ENCODE results near the gene ICAM2. TPM values are rescaled to one million over a fixed set of nuclear protein-coding genes. Genes with fewer than 3 reads are reported as not detected.

The ICAM2 gene
- total RNA-seq, 6 donors from 2014 or later = 27.2 to 114 (median 82.0) TPM

DNA sequence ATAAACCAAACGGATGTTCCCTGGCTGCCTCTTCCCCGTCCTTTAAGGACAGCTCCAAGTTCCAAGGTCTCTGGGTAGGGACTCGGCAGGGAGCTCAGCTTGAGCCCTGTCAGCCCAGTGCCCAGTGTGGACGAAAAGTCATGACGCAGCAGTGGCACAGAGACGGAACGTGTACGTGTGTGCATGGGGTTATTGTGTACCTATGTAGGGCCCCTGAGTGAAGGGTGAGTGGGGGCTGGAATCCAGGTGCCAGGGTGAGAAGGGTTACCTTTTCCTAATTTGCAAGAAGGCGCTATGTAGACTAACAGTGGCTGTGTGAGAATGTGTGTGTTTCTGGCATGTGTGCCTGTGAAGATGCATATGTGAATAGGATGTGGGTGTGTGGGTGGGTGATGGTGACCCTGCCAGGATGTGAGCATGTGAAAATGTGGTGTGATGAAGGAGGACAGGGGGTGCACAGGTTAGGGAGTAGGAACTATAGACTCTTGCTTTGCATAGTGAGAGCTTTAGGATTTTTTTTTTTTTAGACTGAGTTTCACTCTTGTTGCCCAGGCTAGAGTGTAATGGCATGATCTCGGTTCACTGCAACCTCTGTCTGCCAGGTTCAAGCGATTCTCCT is 53.7 kb downstream of the ICAM2 start:
- Histone ChIP-seq H3K27ac (no peak overlapping the region), H3K9me3 (no peaks in the 10 kb centered on the region), H3K4me3 (no peak overlapping the region), H3K36me3 (no peaks in the 10 kb centered on the region), H3K27me3 (no peaks in the 10 kb centered on the region), H3K4me1 (peaks cover 3 to 12% (median 8%) of the 10 kb centered on the region in 4 donors)
- ATAC-seq (ENCODE audit: low FRiP score in 2 of 2) (no peak), DNase-seq (no peak)
- TF ChIP-seq POLR2A (IDR thresholded peaks at IDR 0.05) (no peak), POLR2AphosphoS5 (IDR thresholded peaks at IDR 0.05) (no peak), EP300 (IDR thresholded peaks at IDR 0.05) (no peak)
- TF ChIP-seq, protein P1, sequence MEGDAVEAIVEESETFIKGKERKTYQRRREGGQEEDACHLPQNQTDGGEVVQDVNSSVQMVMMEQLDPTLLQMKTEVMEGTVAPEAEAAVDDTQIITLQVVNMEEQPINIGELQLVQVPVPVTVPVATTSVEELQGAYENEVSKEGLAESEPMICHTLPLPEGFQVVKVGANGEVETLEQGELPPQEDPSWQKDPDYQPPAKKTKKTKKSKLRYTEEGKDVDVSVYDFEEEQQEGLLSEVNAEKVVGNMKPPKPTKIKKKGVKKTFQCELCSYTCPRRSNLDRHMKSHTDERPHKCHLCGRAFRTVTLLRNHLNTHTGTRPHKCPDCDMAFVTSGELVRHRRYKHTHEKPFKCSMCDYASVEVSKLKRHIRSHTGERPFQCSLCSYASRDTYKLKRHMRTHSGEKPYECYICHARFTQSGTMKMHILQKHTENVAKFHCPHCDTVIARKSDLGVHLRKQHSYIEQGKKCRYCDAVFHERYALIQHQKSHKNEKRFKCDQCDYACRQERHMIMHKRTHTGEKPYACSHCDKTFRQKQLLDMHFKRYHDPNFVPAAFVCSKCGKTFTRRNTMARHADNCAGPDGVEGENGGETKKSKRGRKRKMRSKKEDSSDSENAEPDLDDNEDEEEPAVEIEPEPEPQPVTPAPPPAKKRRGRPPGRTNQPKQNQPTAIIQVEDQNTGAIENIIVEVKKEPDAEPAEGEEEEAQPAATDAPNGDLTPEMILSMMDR (IDR thresholded peaks at IDR 0.05) = no peak
- 86 to 88% methylated on average over 11 of the region's 11 CpGs for WGBS, 2 donors

GRCh38 chr17:63963123-63963522 is 57.3 kb downstream of the ICAM2 start:
- no peaks in the 10 kb centered on the region for H3K27me3 ChIP-seq
- no peak for DNase-seq
- H3K9me3 ChIP-seq = no peaks in the 10 kb centered on the region
- peaks cover 9 to 23% (median 16%) of the 10 kb centered on the region in 4 donors for H3K4me1 ChIP-seq
- H3K4me3 ChIP-seq = no peak overlapping the region
- ATAC-seq (ENCODE audit: low FRiP score in 2 of 2) = no peak
- 77 to 84% methylated on average over 4 of the region's 4 CpGs for WGBS, 2 donors
- no peaks in the 10 kb centered on the region for H3K36me3 ChIP-seq
- TF ChIP-seq POLR2A (IDR thresholded peaks at IDR 0.05) (no peak), POLR2AphosphoS5 (IDR thresholded peaks at IDR 0.05) (peak in 1 of 2 donors; percentile 11)
- H3K27ac ChIP-seq = peak overlapping the region in 3 of 4 donors; percentile 54 to 79 (median 57)

- H3K4me3 ChIP-seq = no peak overlapping the region
- H3K4me1 ChIP-seq = peaks cover 9 to 23% (median 16%) of the 10 kb centered on the region in 4 donors
- no peaks in the 10 kb centered on the region for H3K36me3 ChIP-seq
- ATAC-seq (ENCODE audit: low FRiP score in 2 of 2) = no peak
- no peaks in the 10 kb centered on the region for H3K9me3 ChIP-seq
- H3K27me3 ChIP-seq = no peaks in the 10 kb centered on the region
- TF ChIP-seq EP300 (IDR thresholded peaks at IDR 0.05) = no peak
- TF ChIP-seq POLR2A (IDR thresholded peaks at IDR 0.05) = no peak
- TF ChIP-seq, protein P1 (IDR thresholded peaks at IDR 0.05) = no peak
- no peak for TF ChIP-seq POLR2AphosphoS5 (IDR thresholded peaks at IDR 0.05)
- 76 to 86% methylated on average over 6 to 10 of the region's 10 CpGs for WGBS, 2 donors
- peak overlapping the region in 3 of 4 donors; percentile 18 to 71 (median 57) for H3K27ac ChIP-seq
- no peak for DNase-seq
Observed at GRCh38 chr17:63962298-63962744, 58.1 kb downstream of the ICAM2 start.

DNA sequence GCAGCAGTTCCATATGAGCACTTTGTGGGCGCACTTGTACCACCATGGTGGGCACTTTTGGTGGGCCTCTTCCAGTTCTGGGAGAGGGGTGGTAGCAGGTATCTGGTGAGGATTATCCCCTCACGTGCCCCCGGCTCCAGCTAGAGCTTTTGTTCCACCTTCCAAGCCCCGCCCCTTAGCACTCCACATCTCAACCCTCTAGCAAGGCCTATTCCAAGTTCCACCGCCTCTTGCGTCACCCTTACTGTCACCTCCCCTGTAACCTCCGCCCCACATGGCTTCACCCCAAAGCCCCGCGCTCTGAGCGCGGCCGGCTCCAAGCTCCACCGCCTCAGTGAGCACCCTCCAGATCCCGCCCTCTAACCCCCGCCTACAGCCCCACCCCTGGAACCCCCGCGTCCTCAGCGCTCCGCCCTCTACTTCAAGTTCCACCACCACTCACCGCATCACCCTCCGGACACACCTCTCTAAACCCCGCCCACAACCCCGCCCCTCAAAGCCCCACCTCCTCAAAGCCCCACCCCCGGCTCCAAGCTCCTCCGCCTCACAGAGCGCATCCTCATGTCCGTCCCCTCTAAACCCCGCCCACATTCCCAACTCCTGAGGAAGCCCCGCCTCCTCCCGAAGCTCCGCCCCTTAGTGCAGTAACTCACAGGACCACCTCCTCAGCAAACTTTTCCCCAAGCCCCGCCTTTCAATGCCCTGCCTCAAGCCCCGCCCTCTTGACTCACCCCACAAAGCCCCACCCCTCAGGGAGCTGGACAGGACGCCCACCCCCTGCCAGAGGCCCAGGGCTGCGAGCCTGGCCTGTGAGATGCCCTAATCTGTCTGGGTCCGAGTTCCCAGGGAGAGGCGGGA is 58.8 kb downstream of the ICAM2 start:
- Histone ChIP-seq H3K36me3 (no peaks in the 10 kb centered on the region), H3K9me3 (no peaks in the 10 kb centered on the region), H3K27me3 (no peaks in the 10 kb centered on the region), H3K4me3 (peak overlapping the region in 3 of 4 donors; percentile 22 to 37 (median 29)), H3K4me1 (peaks cover 9 to 23% (median 16%) of the 10 kb centered on the region in 4 donors), H3K27ac (peak overlapping the region in 1 of 4 donors; percentile 71)
- 34 to 44% methylated on average over 32 to 37 of the region's 37 CpGs for WGBS, 2 donors
- TF ChIP-seq EP300 (IDR thresholded peaks at IDR 0.05) = no peak
- TF ChIP-seq POLR2AphosphoS5 (IDR thresholded peaks at IDR 0.05) = no peak
- TF ChIP-seq POLR2A (IDR thresholded peaks at IDR 0.05) = no peak
- TF ChIP-seq, protein P1 (IDR thresholded peaks at IDR 0.05) = no peak
- DNase-seq (peak; percentile 80 to 87), ATAC-seq (ENCODE audit: low FRiP score in 2 of 2) (peak; percentile 65 to 71)

DNA sequence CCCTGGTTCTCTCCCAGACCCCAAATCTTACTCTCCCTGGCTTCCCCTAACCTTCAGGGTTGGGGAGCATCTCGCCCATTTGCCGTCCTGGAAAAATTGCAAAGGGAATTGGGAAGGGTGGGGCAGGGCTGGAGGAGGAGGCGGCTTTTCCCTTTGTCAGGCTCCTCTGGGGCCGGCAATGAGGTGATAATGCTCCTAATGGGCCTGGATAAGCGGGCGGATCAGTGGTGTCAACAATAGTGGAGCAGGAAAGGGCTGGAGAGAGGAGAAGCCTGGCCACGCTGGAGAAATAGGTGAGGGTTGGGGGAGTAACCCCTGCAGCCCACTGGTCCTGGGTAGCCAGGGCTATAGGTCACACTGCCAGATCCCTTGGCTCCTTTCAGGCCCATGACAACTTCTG is 60.0 kb downstream of the ICAM2 start:
- Histone ChIP-seq H3K36me3 (no peaks in the 10 kb centered on the region), H3K4me3 (no peak overlapping the region), H3K27ac (no peak overlapping the region), H3K27me3 (no peaks in the 10 kb centered on the region), H3K4me1 (peaks cover 9 to 23% (median 16%) of the 10 kb centered on the region in 4 donors), H3K9me3 (no peaks in the 10 kb centered on the region)
- TF ChIP-seq, protein P1 (IDR thresholded peaks at IDR 0.05) = no peak
- TF ChIP-seq POLR2AphosphoS5 (IDR thresholded peaks at IDR 0.05) (no peak), EP300 (IDR thresholded peaks at IDR 0.05) (no peak), POLR2A (IDR thresholded peaks at IDR 0.05) (no peak)
- no peak for ATAC-seq (ENCODE audit: low FRiP score in 2 of 2)
- 84% methylated on average over 7 of the region's 7 CpGs for WGBS, 2 donors
- DNase-seq = no peak
